Measurements from ENCODE around the gene PTPRG.
A peak's percentile ranks its signal among the peaks of the same experiment; 100 is the strongest.

The PTPRG gene

DNA sequence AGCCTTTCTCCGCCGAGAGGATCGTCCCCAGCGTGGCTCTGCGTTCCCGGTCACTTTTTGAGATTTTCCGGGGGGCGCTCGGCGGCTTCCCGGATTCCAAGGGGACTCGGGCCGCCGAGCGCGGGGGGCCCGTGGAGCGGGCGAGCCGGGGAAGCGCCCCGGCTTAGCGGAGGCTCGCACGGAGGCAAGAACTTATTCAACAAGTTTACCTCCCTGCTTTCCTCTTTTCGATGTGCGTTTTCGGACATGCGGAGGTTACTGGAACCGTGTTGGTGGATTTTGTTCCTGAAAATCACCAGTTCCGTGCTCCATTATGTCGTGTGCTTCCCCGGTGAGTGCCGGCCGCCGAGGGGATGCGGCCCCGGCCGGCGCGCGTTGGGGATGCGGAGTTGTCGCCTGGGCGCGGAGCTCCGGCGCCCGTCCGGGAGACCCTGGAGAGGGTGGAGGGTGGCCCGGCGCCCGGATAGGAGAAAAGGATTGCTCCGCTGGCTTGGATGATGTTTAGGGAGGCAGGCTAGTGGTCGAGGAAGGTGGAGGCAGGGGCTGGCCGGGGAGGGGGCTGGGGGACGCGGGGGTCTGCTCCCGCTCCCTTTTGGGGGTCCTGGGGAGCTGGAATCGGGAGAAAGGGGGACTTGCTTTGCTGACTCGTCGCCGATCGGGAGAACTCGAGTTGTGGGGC lies 810 bp downstream of the PTPRG start:
- H3K4me3 ChIP-seq (ENCODE audit: low read depth, low read length), result no peak overlapping the region; the same call in 1 of the 2 replicates
- DNase-seq (ENCODE audit: low read depth), result no peak
- TF ChIP-seq, protein P1, sequence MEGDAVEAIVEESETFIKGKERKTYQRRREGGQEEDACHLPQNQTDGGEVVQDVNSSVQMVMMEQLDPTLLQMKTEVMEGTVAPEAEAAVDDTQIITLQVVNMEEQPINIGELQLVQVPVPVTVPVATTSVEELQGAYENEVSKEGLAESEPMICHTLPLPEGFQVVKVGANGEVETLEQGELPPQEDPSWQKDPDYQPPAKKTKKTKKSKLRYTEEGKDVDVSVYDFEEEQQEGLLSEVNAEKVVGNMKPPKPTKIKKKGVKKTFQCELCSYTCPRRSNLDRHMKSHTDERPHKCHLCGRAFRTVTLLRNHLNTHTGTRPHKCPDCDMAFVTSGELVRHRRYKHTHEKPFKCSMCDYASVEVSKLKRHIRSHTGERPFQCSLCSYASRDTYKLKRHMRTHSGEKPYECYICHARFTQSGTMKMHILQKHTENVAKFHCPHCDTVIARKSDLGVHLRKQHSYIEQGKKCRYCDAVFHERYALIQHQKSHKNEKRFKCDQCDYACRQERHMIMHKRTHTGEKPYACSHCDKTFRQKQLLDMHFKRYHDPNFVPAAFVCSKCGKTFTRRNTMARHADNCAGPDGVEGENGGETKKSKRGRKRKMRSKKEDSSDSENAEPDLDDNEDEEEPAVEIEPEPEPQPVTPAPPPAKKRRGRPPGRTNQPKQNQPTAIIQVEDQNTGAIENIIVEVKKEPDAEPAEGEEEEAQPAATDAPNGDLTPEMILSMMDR (IDR thresholded peaks at IDR 0.05; ENCODE audit: insufficient read depth, low read depth, low read length, missing control alignments), result no peak

DNA sequence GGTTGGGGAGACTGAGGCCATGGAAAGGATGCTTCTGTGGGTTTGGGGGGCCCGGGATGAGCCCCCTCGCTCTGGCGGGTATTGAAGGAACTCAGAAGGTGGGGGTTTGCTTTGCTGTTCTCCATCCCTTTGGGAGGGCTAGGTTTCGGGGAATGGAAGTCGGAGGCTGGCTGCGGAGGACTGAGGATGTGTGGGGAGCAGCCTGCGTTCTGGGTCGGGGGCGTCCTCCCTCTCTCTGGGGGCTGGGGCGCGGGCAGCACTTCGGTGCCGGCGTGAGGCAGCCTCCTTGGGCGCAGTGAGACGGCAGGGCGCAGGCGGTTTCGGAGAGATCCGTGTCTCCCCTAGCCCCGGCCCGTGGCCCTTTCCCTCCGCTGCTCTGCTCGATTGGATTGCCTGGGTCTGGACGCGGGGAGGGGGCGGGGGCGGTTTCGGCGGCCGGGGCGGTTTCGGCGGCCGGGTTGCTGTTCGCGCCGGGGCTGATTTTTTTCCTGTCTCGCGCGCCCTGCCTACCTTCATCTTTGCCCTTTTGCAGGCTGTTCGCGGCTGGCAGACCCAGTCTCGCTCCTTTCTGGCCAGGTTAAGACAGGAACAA lies 1.4 kb downstream of the PTPRG start:
- H3K4me3 ChIP-seq (ENCODE audit: low read depth, low read length), result no peak overlapping the region
- TF ChIP-seq, protein P1 (IDR thresholded peaks at IDR 0.05; ENCODE audit: insufficient read depth, low read depth, low read length, missing control alignments), result no peak
- DNase-seq (ENCODE audit: low read depth), result no peak

DNA sequence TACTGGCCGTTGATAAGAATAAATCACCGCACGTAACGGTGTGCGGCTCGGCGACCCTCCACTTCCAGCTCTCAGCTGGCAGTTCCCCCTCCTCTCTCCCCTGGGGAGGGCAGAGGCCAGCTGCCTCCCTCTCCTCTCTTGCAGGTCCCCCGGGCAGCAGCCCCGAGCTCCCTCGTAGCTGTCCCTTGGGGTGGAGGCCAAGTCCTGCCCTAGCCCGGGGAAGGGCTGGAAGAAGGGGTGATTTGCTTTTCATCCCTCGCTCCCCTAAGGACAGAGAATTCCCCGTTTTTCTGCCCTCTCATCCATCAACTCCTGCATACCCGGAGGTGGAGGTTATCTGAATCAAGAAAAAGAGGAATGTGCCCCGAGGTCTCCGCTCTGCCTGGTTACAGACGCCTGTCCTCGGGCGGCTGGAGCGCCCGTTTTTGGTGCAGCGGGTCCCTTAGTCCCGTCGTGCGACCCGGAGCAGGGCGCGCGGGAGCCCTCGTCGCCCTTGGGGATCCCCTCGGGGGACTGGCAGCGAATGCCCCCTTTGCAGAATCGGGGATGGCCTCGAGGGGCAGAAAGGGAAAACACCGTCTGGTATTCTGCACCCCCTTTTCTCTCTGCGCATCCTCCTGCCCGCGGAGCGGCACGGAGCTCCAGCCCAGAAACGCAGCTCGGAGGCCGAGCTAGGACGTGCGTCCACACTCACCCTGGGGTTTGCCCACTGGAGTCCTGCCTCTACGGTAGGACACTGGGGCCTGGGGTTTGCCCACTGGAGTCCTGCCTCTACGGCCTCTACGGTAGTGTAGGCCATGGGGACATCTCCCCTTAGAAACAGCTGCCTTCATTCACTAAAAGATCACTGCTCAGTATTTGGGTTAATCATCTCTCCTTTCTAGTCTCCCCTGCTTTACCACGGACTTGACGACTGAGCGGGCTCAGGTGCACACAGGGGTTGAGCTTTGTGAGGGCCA lies 2.2 kb downstream of the PTPRG start:
- no peak for DNase-seq (ENCODE audit: low read depth)
- H3K4me3 ChIP-seq (ENCODE audit: low read depth, low read length), result no peak overlapping the region
- TF ChIP-seq, protein P1 (IDR thresholded peaks at IDR 0.05; ENCODE audit: insufficient read depth, low read depth, low read length, missing control alignments), result no peak

DNA sequence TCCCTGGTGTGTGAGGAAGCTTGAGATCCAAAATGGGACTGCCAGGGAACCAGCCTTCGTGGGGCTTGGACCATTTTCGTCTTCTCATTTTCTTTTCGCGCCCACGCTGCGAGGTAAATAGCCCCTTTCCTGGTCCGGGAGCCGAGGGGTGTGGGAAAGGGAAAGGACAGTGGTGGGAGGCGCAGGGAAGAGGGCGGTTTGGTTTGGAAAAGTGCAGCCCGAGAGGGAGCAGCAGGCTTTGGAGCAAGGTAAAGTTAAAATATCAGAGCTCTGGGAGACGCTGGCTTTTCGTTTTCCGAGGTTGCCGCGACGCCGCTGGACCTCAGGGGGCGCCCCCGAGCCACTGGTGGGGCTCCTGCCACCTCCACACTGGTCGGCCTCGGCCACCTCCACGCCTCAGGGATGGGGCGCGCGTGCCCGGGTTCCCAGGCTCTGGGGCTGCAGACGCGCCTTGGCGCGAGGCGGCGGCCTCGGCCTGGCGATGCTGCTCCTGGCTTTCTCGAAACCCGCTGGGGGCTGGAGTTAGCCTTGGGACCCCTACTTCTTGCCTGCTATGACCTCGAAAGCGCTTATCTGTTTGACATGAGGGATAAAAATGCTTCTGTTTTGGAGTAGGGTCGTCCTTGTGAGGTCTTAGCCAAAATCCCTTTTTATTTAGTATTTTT lies 3.2 kb downstream of the PTPRG start:
- no peak overlapping the region for H3K4me3 ChIP-seq (ENCODE audit: low read depth, low read length)
- TF ChIP-seq, protein P1 (IDR thresholded peaks at IDR 0.05; ENCODE audit: insufficient read depth, low read depth, low read length, missing control alignments), result peak; percentile 16
- DNase-seq (ENCODE audit: low read depth), result peak; percentile 10

GRCh38 chr3:61565569-61565968 lies 4.2 kb downstream of the PTPRG start:
- DNase-seq (ENCODE audit: low read depth), result no peak
- TF ChIP-seq, protein P1 (IDR thresholded peaks at IDR 0.05; ENCODE audit: insufficient read depth, low read depth, low read length, missing control alignments), result no peak
- H3K4me3 ChIP-seq (ENCODE audit: low read depth, low read length), result no peak overlapping the region

GRCh38 chr3:61568127-61568526 lies 6.8 kb downstream of the PTPRG start:
- no peak overlapping the region for H3K4me3 ChIP-seq (ENCODE audit: low read depth, low read length)
- TF ChIP-seq, protein P1 (IDR thresholded peaks at IDR 0.05; ENCODE audit: insufficient read depth, low read depth, low read length, missing control alignments), result no peak
- DNase-seq (ENCODE audit: low read depth), result no peak

Measured in GM12865 (cell line).